CD14-positive monocyte (primary cell): Measurements from ENCODE around the gene MILR1. TPM values are rescaled to one million over a fixed set of nuclear protein-coding genes. Genes with fewer than 3 reads are reported as not detected.
A peak's percentile ranks its signal among the peaks of the same experiment; 100 is the strongest.

Experiments
- DNase-seq, 3 donors: peaks; one replicate each; pipeline ENCODE4 v3.0.0-alpha.2; 2011 to 2022
- H2AFZ ChIP-seq: 2 replicates; pipeline ENCODE4 v1.6.0; 2012; ENCODE audit warnings: mild to moderate bottlenecking, low read depth, low read length, inconsistent platforms; ENCODE audit not compliant: insufficient read depth, poor library complexity, severe bottlenecking
- H3K27ac ChIP-seq, 2 donors: 1 replicate in 1 of 2; 2 replicates in 1 of 2; pipeline ENCODE4 v1.5.1; 2012 to 2013; ENCODE audit warnings: low read length in 2 of 2, control low read depth in 1 of 2, inconsistent platforms in 1 of 2, low read depth in 1 of 2, mild to moderate bottlenecking in 1 of 2
- H3K27me3 ChIP-seq, 2 donors: one replicate each; pipeline versions ENCODE4 v1.6.0 to v1.6.1; 2011 to 2013; ENCODE audit warnings: low read length in 2 of 2; ENCODE audit not compliant: control insufficient read depth in 2 of 2, insufficient read depth in 2 of 2
- H3K36me3 ChIP-seq, 2 donors: replicated peaks in 1 of 2; 1 replicate in 1 of 2; 2 replicates in 1 of 2; pipeline versions ENCODE4 v1.5.1 to v1.6.1; 2012 to 2013; ENCODE audit warnings: low read length in 2 of 2, control low read depth in 1 of 2, inconsistent platforms in 1 of 2, mild to moderate bottlenecking in 1 of 2; ENCODE audit not compliant: insufficient read depth in 2 of 2, control insufficient read depth in 1 of 2
- H3K4me1 ChIP-seq, 2 donors: 1 replicate in 1 of 2; 2 replicates in 1 of 2; pipeline versions ENCODE4 v1.5.1 to v1.6.1; 2012 to 2013; ENCODE audit warnings: low read length in 2 of 2, control low read depth in 1 of 2, inconsistent platforms in 1 of 2, mild to moderate bottlenecking in 1 of 2, moderate library complexity in 1 of 2; ENCODE audit not compliant: insufficient read depth in 2 of 2, control insufficient read depth in 1 of 2
- H3K4me2 ChIP-seq: replicated peaks from 2 replicates; pipeline ENCODE3; 2012; ENCODE audit warnings: low read length, moderate library complexity, mild to moderate bottlenecking; ENCODE audit not compliant: poor library complexity, severe bottlenecking; ENCODE audit errors: extremely low read depth
- H3K4me3 ChIP-seq, 3 experiments: fragments of 200-600 bp in 1 of 3; sonication (generic) in 1 of 3; replicated peaks in 1 of 3; 1 replicate in 2 of 3; 2 replicates in 1 of 3; pipeline ENCODE4 v1.5.1; 2011 to 2013; ENCODE audit warnings: low read length in 3 of 3, mild to moderate bottlenecking in 3 of 3, control low read depth in 2 of 3, low read depth in 2 of 3, inconsistent platforms in 1 of 3, moderate library complexity in 1 of 3
- H3K79me2 ChIP-seq: 2 replicates; pipeline ENCODE4 v1.6.0; 2012; ENCODE audit warnings: mild to moderate bottlenecking, control low read depth, inconsistent platforms, low read length, moderate library complexity; ENCODE audit not compliant: insufficient read depth
- H3K9ac ChIP-seq: 2 replicates; pipeline ENCODE4 v1.6.0; 2017; ENCODE audit warnings: low read length, mild to moderate bottlenecking; ENCODE audit not compliant: insufficient read depth, poor library complexity, severe bottlenecking
- H3K9me3 ChIP-seq, 2 donors: replicated peaks in 1 of 2; 1 replicate in 1 of 2; 2 replicates in 1 of 2; pipeline versions ENCODE4 v1.5.1 to v1.6.1; 2012 to 2013; ENCODE audit warnings: low read length in 2 of 2, control low read depth in 1 of 2; ENCODE audit not compliant: control insufficient read depth in 1 of 2, insufficient read depth in 1 of 2
- H4K20me1 ChIP-seq: 2 replicates; pipeline ENCODE4 v1.6.0; 2012; ENCODE audit warnings: mild to moderate bottlenecking, low read length, control low read depth, moderate library complexity; ENCODE audit not compliant: insufficient read depth
- H3K27ac Mint-ChIP-seq, 7 donors: one replicate each; pipeline ENCODE4 v1.8.0; 2020; ENCODE audit warnings: mild to moderate bottlenecking in 7 of 7, mixed read lengths in 7 of 7, moderate library complexity in 6 of 7, inconsistent platforms in 2 of 7
- H3K27me3 Mint-ChIP-seq, 3 donors: one replicate each; pipeline ENCODE4 v1.8.0; 2021 to 2022; ENCODE audit warnings: low read depth in 3 of 3, mild to moderate bottlenecking in 3 of 3, mixed read lengths in 3 of 3, moderate library complexity in 3 of 3, inconsistent platforms in 1 of 3
- H3K36me3 Mint-ChIP-seq, 2 donors: one replicate each; pipeline ENCODE4 v1.8.0; 2020; ENCODE audit warnings: mixed read lengths in 2 of 2, inconsistent platforms in 1 of 2, mild to moderate bottlenecking in 1 of 2
- H3K4me1 Mint-ChIP-seq: one replicate; pipeline ENCODE4 v1.8.0; 2020; ENCODE audit warnings: mild to moderate bottlenecking, mixed read lengths
- H3K4me3 Mint-ChIP-seq, 2 donors: one replicate each; pipeline ENCODE4 v1.8.0; 2020; ENCODE audit warnings: mild to moderate bottlenecking in 2 of 2, mixed read lengths in 2 of 2, moderate library complexity in 1 of 2
- H3K9me3 Mint-ChIP-seq, 7 donors: one replicate each; pipeline ENCODE4 v1.8.0; 2020 to 2022; ENCODE audit warnings: mixed read lengths in 7 of 7, mild to moderate bottlenecking in 6 of 7, moderate library complexity in 6 of 7, inconsistent platforms in 2 of 7
- WGBS: methylation state at CpG from one replicate; pipeline ENCODE4 v1.1.5; 2013; ENCODE audit warnings: missing lambda C conversion rate; ENCODE audit not compliant: insufficient coverage; 5-methylcytosine and 5-hydroxymethylcytosine counted together
- intact Hi-C, 2 donors: fragments of 100-400 bp; cut with micrococcal nuclease; formaldehyde crosslinking; loops; one replicate each; pipeline versions ENCODE4 v1.15.0 to v1.15.1; 2023
- polyA plus RNA-seq, 3 donors: library from polyadenylated mRNA; depleted of rRNA in 1 of 3; unstranded in 2 of 3; stranded (reverse) in 1 of 3; fragments of 300-500 nt in 2 of 3; fragments of >200 nt in 1 of 3; fragmentation: Illumina TruSeq in 2 of 3; gene quantifications; 1 replicate in 2 of 3; 2 replicates in 1 of 3; pipeline ENCODE4 v1.2.3, GENCODE V29; 2012 to 2021
- TF ChIP-seq, protein P1 (sequence below): fragments of 200-600 bp; IDR thresholded peaks from one replicate; pipeline ENCODE4 v1.8.0; 2022; ENCODE audit warnings: antibody characterized with exemption, mild to moderate bottlenecking

Gene MILR1
- polyA plus RNA-seq, 3 donors: 72.0 to 95.2 (median 81.7) TPM

DNA sequence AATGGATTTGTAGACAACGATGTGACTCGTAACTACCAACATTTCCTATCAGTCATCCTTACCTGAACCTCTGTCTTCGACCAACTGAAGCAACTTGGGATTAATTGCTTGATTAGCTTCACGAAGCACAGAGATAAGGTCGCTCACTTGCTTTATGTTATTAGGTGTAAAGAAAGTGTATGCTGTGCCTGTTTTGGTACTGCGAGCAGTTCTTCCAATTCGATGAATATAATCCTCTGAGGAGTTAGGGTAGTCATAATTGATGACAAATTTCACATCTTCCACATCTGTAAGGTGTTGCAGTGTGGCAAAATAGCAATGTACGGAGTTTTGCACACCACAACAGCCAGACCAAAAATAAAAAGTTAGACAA lies 51.6 kb downstream of the MILR1 start:
- Mint-ChIP-seq H3K4me1 (peaks cover 58% of the 10 kb centered on the region), H3K36me3 (peaks cover 70 to 71% of the 10 kb centered on the region in 2 donors), H3K27me3 (peaks cover 0 to 2% (median 0%) of the 10 kb centered on the region in 3 donors), H3K9me3 (peaks cover 0 to 2% (median 0%) of the 10 kb centered on the region in 7 donors), H3K4me3 (no peak overlapping the region), H3K27ac (peak overlapping the region in 4 of 7 donors; percentile 37 to 60 (median 52))
- no peak overlapping the region for H3K4me3 ChIP-seq
- no peaks in the 10 kb centered on the region for H3K9me3 ChIP-seq
- no peak overlapping the region for H2AFZ ChIP-seq
- peaks cover 30 to 48% of the 10 kb centered on the region in 2 donors for H3K4me1 ChIP-seq
- intact Hi-C loops: no loop called here
- H4K20me1 ChIP-seq: peaks cover 83% of the 10 kb centered on the region
- H3K36me3 ChIP-seq: peaks cover 66 to 69% of the 10 kb centered on the region in 2 donors
- peaks cover 83% of the 10 kb centered on the region for H3K79me2 ChIP-seq
- no CpG with 5 or more reads among the region's 8 CpGs for WGBS
- no peak overlapping the region for H3K27ac ChIP-seq
- no peak overlapping the region for H3K9ac ChIP-seq
- no peak overlapping the region for H3K4me2 ChIP-seq
- H3K27me3 ChIP-seq: no peaks in the 10 kb centered on the region
- DNase-seq: no peak
- TF ChIP-seq, protein P1, sequence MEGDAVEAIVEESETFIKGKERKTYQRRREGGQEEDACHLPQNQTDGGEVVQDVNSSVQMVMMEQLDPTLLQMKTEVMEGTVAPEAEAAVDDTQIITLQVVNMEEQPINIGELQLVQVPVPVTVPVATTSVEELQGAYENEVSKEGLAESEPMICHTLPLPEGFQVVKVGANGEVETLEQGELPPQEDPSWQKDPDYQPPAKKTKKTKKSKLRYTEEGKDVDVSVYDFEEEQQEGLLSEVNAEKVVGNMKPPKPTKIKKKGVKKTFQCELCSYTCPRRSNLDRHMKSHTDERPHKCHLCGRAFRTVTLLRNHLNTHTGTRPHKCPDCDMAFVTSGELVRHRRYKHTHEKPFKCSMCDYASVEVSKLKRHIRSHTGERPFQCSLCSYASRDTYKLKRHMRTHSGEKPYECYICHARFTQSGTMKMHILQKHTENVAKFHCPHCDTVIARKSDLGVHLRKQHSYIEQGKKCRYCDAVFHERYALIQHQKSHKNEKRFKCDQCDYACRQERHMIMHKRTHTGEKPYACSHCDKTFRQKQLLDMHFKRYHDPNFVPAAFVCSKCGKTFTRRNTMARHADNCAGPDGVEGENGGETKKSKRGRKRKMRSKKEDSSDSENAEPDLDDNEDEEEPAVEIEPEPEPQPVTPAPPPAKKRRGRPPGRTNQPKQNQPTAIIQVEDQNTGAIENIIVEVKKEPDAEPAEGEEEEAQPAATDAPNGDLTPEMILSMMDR: no peak

DNA sequence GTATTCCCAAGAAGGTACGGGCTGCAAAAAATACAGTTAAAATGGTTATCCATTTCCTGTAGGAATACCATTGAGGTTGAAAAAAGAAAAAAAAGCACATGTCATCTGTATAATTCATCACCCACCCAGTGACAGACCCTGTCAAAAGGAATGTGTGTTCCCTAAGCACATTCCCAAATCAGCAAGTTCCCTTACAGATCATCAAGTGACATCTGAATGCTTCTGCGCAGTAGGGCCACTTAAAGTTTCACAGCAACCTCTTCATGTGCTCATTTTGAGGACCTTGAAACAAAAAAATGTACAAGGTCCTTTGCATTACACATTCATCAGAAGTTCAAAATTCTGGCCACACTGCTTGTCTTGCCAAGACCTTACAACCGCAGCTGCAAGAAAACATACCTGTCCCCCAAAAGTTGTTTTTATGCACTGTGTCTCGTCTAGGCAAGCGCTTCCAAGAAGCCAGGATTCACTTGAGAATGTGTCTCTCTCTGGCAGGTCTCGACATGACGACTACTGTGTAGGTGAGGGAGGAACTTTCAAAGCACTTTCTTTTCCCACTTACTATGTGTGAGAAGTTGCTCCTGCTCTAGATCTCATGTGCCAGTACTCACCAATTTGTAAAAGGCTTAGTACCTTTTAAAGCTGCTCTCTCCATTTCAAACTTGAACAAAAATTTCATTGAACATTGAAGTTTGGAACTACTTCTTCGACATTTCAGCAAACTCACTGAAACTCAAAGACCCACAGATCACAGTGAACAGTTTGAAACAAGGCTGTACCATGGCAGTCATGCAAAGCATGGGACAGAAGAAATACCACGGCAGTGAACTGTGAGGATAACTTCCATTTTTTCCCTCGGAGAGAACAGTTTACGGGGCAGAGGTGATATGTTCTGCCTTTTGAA lies 52.2 kb downstream of the MILR1 start:
- DNase-seq: no peak
- H2AFZ ChIP-seq: no peak overlapping the region
- H3K79me2 ChIP-seq: peaks cover 82% of the 10 kb centered on the region
- H3K4me1 ChIP-seq: peaks cover 23 to 42% of the 10 kb centered on the region in 2 donors
- no peak overlapping the region for H3K9ac ChIP-seq
- H3K4me2 ChIP-seq: no peak overlapping the region
- Mint-ChIP-seq H3K27ac (peak overlapping the region in 6 of 7 donors; percentile 3 to 68 (median 38)), H3K27me3 (peaks cover 0 to 2% (median 0%) of the 10 kb centered on the region in 3 donors), H3K9me3 (peaks cover 0 to 5% (median 2%) of the 10 kb centered on the region in 7 donors), H3K4me1 (peaks cover 52% of the 10 kb centered on the region), H3K36me3 (peaks cover 70 to 71% of the 10 kb centered on the region in 2 donors), H3K4me3 (no peak overlapping the region)
- H3K4me3 ChIP-seq: no peak overlapping the region
- peaks cover 66 to 69% of the 10 kb centered on the region in 2 donors for H3K36me3 ChIP-seq
- TF ChIP-seq, protein P1: no peak
- no peak overlapping the region for H3K27ac ChIP-seq
- no peaks in the 10 kb centered on the region for H3K9me3 ChIP-seq
- intact Hi-C loops: no loop called here
- H4K20me1 ChIP-seq: peaks cover 86% of the 10 kb centered on the region
- 100% methylated on average over 2 of the region's 11 CpGs for WGBS
- no peaks in the 10 kb centered on the region for H3K27me3 ChIP-seq
